Activated CD8-positive, alpha-beta T cell treated with anti-CD3 and anti-CD28 coated beads for 36 hours (primary cell): Measurements from ENCODE around the gene CLNK. TPM values are rescaled to one million over a fixed set of nuclear protein-coding genes. Genes with fewer than 3 reads are reported as not detected.

Source experiments
- ATAC-seq: fragments of 200-7000 bp; cut with Tn5 transposase; one replicate; pipeline ENCODE4 v1.10.0; 2021; ENCODE audit warnings: mild to moderate bottlenecking, moderate library complexity
- CTCF ChIA-PET: fragments of 350-600 bp; sonication (Branson Sonifier 250); formaldehyde crosslinking; loops from one replicate; lab custom pipeline; 2021; ENCODE audit warnings: antibody characterized with exemption; lab: Charles Lee
- POLR2A ChIA-PET: fragments of 350-600 bp; sonication (Branson Sonifier 250); formaldehyde crosslinking; loops from one replicate; lab custom pipeline; 2021; ENCODE audit warnings: antibody characterized with exemption; lab: Charles Lee
- DNase-seq: peaks from one replicate; pipeline ENCODE4 v3.0.0-alpha.2; 2020
- H3K27ac Mint-ChIP-seq: one replicate; pipeline ENCODE4 v1.8.0; 2021; ENCODE audit warnings: mild to moderate bottlenecking, mixed read lengths
- H3K27me3 Mint-ChIP-seq: one replicate; pipeline ENCODE4 v1.8.0; 2021; ENCODE audit warnings: mixed read lengths
- H3K36me3 Mint-ChIP-seq: one replicate; pipeline ENCODE4 v1.8.0; 2021; ENCODE audit warnings: low read depth, mixed read lengths
- H3K4me1 Mint-ChIP-seq: one replicate; pipeline ENCODE4 v1.8.0; 2021; ENCODE audit warnings: low read depth, mixed read lengths
- H3K4me3 Mint-ChIP-seq: one replicate; pipeline ENCODE4 v1.8.0; 2021; ENCODE audit warnings: mild to moderate bottlenecking, moderate library complexity, mixed read lengths
- H3K9me3 Mint-ChIP-seq: one replicate; pipeline ENCODE4 v1.8.0; 2021; ENCODE audit warnings: mixed read lengths
- intact Hi-C: fragments of 100-400 bp; cut with micrococcal nuclease; formaldehyde crosslinking; loops from one replicate; pipeline ENCODE4 v1.10.0; 2022
- total RNA-seq, 2 experiments: library from RNA; stranded (reverse); gene quantifications; one replicate each; pipeline ENCODE4 v1.2.3, GENCODE V29; 2021
- TF ChIP-seq, protein P1 (sequence below): fragments of 200-600 bp; IDR thresholded peaks from one replicate; pipeline ENCODE4 v1.8.0; 2022; ENCODE audit warnings: antibody characterized with exemption, mild to moderate bottlenecking

CLNK gene
- total RNA-seq, 2 experiments from 2014 or later, result 0.18 TPM; not detected in 1

DNA sequence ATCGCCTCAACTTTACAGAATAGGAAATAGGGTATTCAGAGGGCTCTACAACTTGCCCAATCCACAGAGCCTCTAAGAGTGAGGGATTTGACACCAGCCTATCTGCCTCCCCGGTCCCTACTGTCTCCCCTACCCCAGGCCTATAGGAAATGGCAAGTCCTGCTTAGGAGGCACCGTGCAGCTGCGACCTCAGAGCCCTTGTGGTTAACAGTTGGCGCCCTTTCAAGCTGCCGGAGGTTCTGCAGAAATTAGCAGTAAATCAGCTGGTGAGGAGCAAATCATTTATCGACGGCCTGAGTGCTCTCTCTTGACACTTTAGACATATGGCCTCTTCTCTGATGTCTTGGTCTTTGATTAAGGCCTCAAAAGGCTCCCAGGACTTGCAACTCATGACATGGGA, 96.9 kb downstream of the CLNK start:
- DNase-seq, result peak; percentile 70
- POLR2A ChIA-PET, result no interaction called here
- ATAC-seq, result peak; percentile 78
- no peaks in the 10 kb centered on the region for H3K27me3 Mint-ChIP-seq
- no peaks in the 10 kb centered on the region for H3K36me3 Mint-ChIP-seq
- H3K27ac Mint-ChIP-seq, result no peak overlapping the region
- H3K9me3 Mint-ChIP-seq, result no peaks in the 10 kb centered on the region
- H3K4me1 Mint-ChIP-seq, result peaks cover 42% of the 10 kb centered on the region
- TF ChIP-seq, protein P1, sequence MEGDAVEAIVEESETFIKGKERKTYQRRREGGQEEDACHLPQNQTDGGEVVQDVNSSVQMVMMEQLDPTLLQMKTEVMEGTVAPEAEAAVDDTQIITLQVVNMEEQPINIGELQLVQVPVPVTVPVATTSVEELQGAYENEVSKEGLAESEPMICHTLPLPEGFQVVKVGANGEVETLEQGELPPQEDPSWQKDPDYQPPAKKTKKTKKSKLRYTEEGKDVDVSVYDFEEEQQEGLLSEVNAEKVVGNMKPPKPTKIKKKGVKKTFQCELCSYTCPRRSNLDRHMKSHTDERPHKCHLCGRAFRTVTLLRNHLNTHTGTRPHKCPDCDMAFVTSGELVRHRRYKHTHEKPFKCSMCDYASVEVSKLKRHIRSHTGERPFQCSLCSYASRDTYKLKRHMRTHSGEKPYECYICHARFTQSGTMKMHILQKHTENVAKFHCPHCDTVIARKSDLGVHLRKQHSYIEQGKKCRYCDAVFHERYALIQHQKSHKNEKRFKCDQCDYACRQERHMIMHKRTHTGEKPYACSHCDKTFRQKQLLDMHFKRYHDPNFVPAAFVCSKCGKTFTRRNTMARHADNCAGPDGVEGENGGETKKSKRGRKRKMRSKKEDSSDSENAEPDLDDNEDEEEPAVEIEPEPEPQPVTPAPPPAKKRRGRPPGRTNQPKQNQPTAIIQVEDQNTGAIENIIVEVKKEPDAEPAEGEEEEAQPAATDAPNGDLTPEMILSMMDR, result no peak
- CTCF ChIA-PET, result interaction anchor here (0.6 kb wide), 1 partner anchor 68 kb away, joined by 4 read pairs; no protein-coding TSS in a partner anchor
- intact Hi-C loops, result no loop called here
- no peak overlapping the region for H3K4me3 Mint-ChIP-seq

- CTCF ChIA-PET, result interaction anchor here (0.6 kb wide), 1 partner anchor 68 kb away, joined by 4 read pairs; no protein-coding TSS in a partner anchor
- DNase-seq (no peak), ATAC-seq (no peak)
- Mint-ChIP-seq H3K27me3 (no peaks in the 10 kb centered on the region), H3K4me1 (peaks cover 42% of the 10 kb centered on the region), H3K36me3 (no peaks in the 10 kb centered on the region), H3K4me3 (no peak overlapping the region), H3K9me3 (no peaks in the 10 kb centered on the region), H3K27ac (no peak overlapping the region)
- POLR2A ChIA-PET, result no interaction called here
- TF ChIP-seq, protein P1, result no peak
- intact Hi-C loops, result no loop called here
Observed at GRCh38 chr4:10587296-10587695, 97.3 kb downstream of the CLNK start.

- no peak overlapping the region for H3K4me3 Mint-ChIP-seq
- H3K27ac Mint-ChIP-seq, result no peak overlapping the region
- no peak for DNase-seq
- no peak for ATAC-seq
- TF ChIP-seq, protein P1, result no peak
- H3K36me3 Mint-ChIP-seq, result no peaks in the 10 kb centered on the region
- H3K27me3 Mint-ChIP-seq, result no peaks in the 10 kb centered on the region
- H3K9me3 Mint-ChIP-seq, result no peaks in the 10 kb centered on the region
- CTCF ChIA-PET, result no interaction called here
- peaks cover 25% of the 10 kb centered on the region for H3K4me1 Mint-ChIP-seq
- intact Hi-C loops, result loop anchor here (5.0 kb wide), 1 partner anchor 843 kb away; the partner anchor contains the start of gene HS3ST1
- POLR2A ChIA-PET, result no interaction called here
Observed at GRCh38 chr4:10584042-10584441, 100.5 kb downstream of the CLNK start.

DNA sequence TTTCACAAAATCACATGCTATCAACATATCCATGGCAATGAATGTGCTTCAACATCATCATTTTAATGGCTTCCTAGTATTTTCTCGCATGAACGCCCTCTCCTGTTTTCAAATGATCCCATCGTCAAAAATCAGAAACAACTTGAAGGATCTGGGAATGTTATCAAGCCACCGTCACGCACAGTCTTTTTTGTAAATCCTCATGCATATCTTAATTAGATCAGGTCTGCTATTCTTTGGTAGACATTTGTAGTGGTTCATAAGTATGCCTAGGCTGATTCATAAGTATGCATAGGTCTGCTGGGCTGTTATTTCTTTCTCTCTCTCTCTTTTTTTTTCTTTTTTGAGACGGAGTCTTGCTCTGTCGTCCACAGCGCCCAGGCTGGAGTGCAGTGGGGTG, 101.6 kb downstream of the CLNK start:
- TF ChIP-seq, protein P1, result no peak
- intact Hi-C loops, result loop anchor here (5.0 kb wide), 1 partner anchor 844 kb away; the partner anchor contains the start of gene HS3ST1
- Mint-ChIP-seq H3K4me1 (peaks cover 19% of the 10 kb centered on the region), H3K27me3 (no peaks in the 10 kb centered on the region), H3K9me3 (no peaks in the 10 kb centered on the region), H3K4me3 (no peak overlapping the region), H3K27ac (no peak overlapping the region), H3K36me3 (no peaks in the 10 kb centered on the region)
- ChIA-PET POLR2A (no interaction called here), CTCF (interaction anchor here (1.1 kb wide), 1 partner anchor 841 kb away, joined by 3 read pairs; no protein-coding TSS in a partner anchor)
- ATAC-seq, result no peak
- no peak for DNase-seq

- no peak overlapping the region for H3K4me3 Mint-ChIP-seq
- no peaks in the 10 kb centered on the region for H3K27me3 Mint-ChIP-seq
- no peak for ATAC-seq
- ChIA-PET CTCF (interaction anchor here (0.6 to 1.7 kb wide), 3 partner anchors 44 to 842 kb away, joined by 3 read pairs; no protein-coding TSS in a partner anchor), POLR2A (no interaction called here)
- peak; percentile 29 for DNase-seq
- TF ChIP-seq, protein P1, result peak; percentile 84
- no peaks in the 10 kb centered on the region for H3K36me3 Mint-ChIP-seq
- H3K4me1 Mint-ChIP-seq, result peaks cover 12% of the 10 kb centered on the region
- intact Hi-C loops, result loop anchor here (5.0 kb wide), 1 partner anchor 845 kb away; the partner anchor contains the start of gene HS3ST1
- H3K27ac Mint-ChIP-seq, result no peak overlapping the region
- H3K9me3 Mint-ChIP-seq, result no peaks in the 10 kb centered on the region
Observed at GRCh38 chr4:10582059-10582686, 102.4 kb downstream of the CLNK start.
